ENCODE data around the gene PTPRK. TPM values are rescaled to one million over a fixed set of nuclear protein-coding genes. Genes with fewer than 3 reads are reported as not detected.

PTPRK gene
- total RNA-seq, 2 experiments from 2014 or later, result not detected

- H3K4me3 ChIP-seq (ENCODE audit: low read depth, low read length, poor library complexity, severe bottlenecking), result no peak overlapping the region
- H3K4me2 ChIP-seq (ENCODE audit: low read length), result no peak overlapping the region
- POLR2A ChIA-PET, result no interaction called here
- no peaks in the 10 kb centered on the region for H3K36me3 ChIP-seq (ENCODE audit: insufficient read depth, low read length)
- no peak overlapping the region for H3K27ac ChIP-seq (ENCODE audit: low read depth, low read length, poor library complexity, severe bottlenecking)
- CTCF ChIA-PET (ENCODE audit: unreplicated experiment), result no interaction called here
- H3K9me3 ChIP-seq (ENCODE audit: low read length), result no peaks in the 10 kb centered on the region
- H4K20me1 ChIP-seq (ENCODE audit: insufficient read depth, low read length), result no peaks in the 10 kb centered on the region
- no peak for DNase-seq (ENCODE audit: low spot score)
- BruUV-seq (replicated peaks), result no TSS peak
- H2AFZ ChIP-seq (ENCODE audit: low read length), result no peak overlapping the region
- TF ChIP-seq CTCF (conservative IDR thresholded peaks at IDR 0.05; ENCODE audit: low read length), result no peak
- no peak for TF ChIP-seq EZH2phosphoT487 (IDR thresholded peaks at IDR 0.05; ENCODE audit: borderline replicate concordance, low read depth, low read length)
- no peaks in the 10 kb centered on the region for H3K9me2 ChIP-seq (ENCODE audit: insufficient read depth, low read length)
- intact Hi-C loops (cut with micrococcal nuclease; ENCODE audit: unreplicated experiment), result no loop called here
- H3K79me2 ChIP-seq (ENCODE audit: insufficient read depth, low read depth, low read length), result no peaks in the 10 kb centered on the region
- H3K4me1 ChIP-seq (ENCODE audit: insufficient read depth, low read length, poor library complexity, severe bottlenecking), result no peaks in the 10 kb centered on the region
Observed at GRCh38 chr6:128395188-128395587, 125.2 kb downstream of the PTPRK start.

GRCh38 chr6:128394167-128394566 is 126.2 kb downstream of the PTPRK start:
- no peak overlapping the region for H3K4me3 ChIP-seq (ENCODE audit: low read depth, low read length, poor library complexity, severe bottlenecking)
- no peak for TF ChIP-seq EZH2phosphoT487 (IDR thresholded peaks at IDR 0.05; ENCODE audit: borderline replicate concordance, low read depth, low read length)
- TF ChIP-seq CTCF (conservative IDR thresholded peaks at IDR 0.05; ENCODE audit: low read length), result no peak
- DNase-seq (ENCODE audit: low spot score), result no peak
- H2AFZ ChIP-seq (ENCODE audit: low read length), result no peak overlapping the region
- no TSS peak for BruUV-seq (replicated peaks)
- no peaks in the 10 kb centered on the region for H3K4me1 ChIP-seq (ENCODE audit: insufficient read depth, low read length, poor library complexity, severe bottlenecking)
- intact Hi-C loops (cut with micrococcal nuclease; ENCODE audit: unreplicated experiment), result no loop called here
- H3K4me2 ChIP-seq (ENCODE audit: low read length), result no peak overlapping the region
- ChIA-PET CTCF (ENCODE audit: unreplicated experiment) (no interaction called here), POLR2A (no interaction called here)
- H4K20me1 ChIP-seq (ENCODE audit: insufficient read depth, low read length), result no peaks in the 10 kb centered on the region
- H3K9me2 ChIP-seq (ENCODE audit: insufficient read depth, low read length), result no peaks in the 10 kb centered on the region
- H3K9me3 ChIP-seq (ENCODE audit: low read length), result no peaks in the 10 kb centered on the region
- H3K36me3 ChIP-seq (ENCODE audit: insufficient read depth, low read length), result no peaks in the 10 kb centered on the region
- no peaks in the 10 kb centered on the region for H3K79me2 ChIP-seq (ENCODE audit: insufficient read depth, low read depth, low read length)
- no peak overlapping the region for H3K27ac ChIP-seq (ENCODE audit: low read depth, low read length, poor library complexity, severe bottlenecking)

GRCh38 chr6:128389820-128390534 is 130.4 kb downstream of the PTPRK start:
- Histone ChIP-seq H3K9me2 (ENCODE audit: insufficient read depth, low read length) (no peaks in the 10 kb centered on the region), H3K4me1 (ENCODE audit: insufficient read depth, low read length, poor library complexity, severe bottlenecking) (no peaks in the 10 kb centered on the region), H3K4me2 (ENCODE audit: low read length) (no peak overlapping the region), H3K9me3 (ENCODE audit: low read length) (no peaks in the 10 kb centered on the region), H3K79me2 (ENCODE audit: insufficient read depth, low read depth, low read length) (no peaks in the 10 kb centered on the region), H2AFZ (ENCODE audit: low read length) (no peak overlapping the region), H3K36me3 (ENCODE audit: insufficient read depth, low read length) (no peaks in the 10 kb centered on the region), H4K20me1 (ENCODE audit: insufficient read depth, low read length) (no peaks in the 10 kb centered on the region), H3K4me3 (ENCODE audit: low read depth, low read length, poor library complexity, severe bottlenecking) (no peak overlapping the region), H3K27ac (ENCODE audit: low read depth, low read length, poor library complexity, severe bottlenecking) (no peak overlapping the region)
- DNase-seq (ENCODE audit: low spot score), result no peak
- TF ChIP-seq EZH2phosphoT487 (IDR thresholded peaks at IDR 0.05; ENCODE audit: borderline replicate concordance, low read depth, low read length) (no peak), CTCF (conservative IDR thresholded peaks at IDR 0.05; ENCODE audit: low read length) (no peak)
- ChIA-PET POLR2A (interaction anchor here (0.7 to 1.7 kb wide), 2 partner anchors 9 to 391 kb away, joined by 3 read pairs; no protein-coding TSS in a partner anchor), CTCF (ENCODE audit: unreplicated experiment) (no interaction called here)
- intact Hi-C loops (cut with micrococcal nuclease; ENCODE audit: unreplicated experiment), result no loop called here
- BruUV-seq (replicated peaks), result no TSS peak
